Ovary (tissue), 3 donors: ENCODE data around the gene MELK.

Source experiments
- CTCF ChIP-seq, 3 donors: fragments of 450-650 bp in 2 of 3; fragments of 200-600 bp in 1 of 3; IDR thresholded peaks; one replicate each; pipeline versions ENCODE4 v1.5.1 to v1.8.0; 2016 to 2022; ENCODE audit warnings: antibody characterized with exemption in 3 of 3, mild to moderate bottlenecking in 1 of 3
- EP300 ChIP-seq: sonication (generic); formaldehyde crosslinking; IDR thresholded peaks from one replicate; pipeline ENCODE4 v1.6.1; 2017; ENCODE audit warnings: antibody characterized with exemption
- donor health status: DM: no; HTN: no; CAD: no.

GRCh38 chr9:36575411-36575882 is 2.8 kb downstream of the MELK start:
- no peak for TF ChIP-seq CTCF (IDR thresholded peaks at IDR 0.05)
- no peak for TF ChIP-seq EP300
